Measurements from ENCODE around the gene SNX17. TPM values are rescaled to one million over a fixed set of nuclear protein-coding genes. Genes with fewer than 3 reads are reported as not detected.

Gene SNX17
- total and polyA plus RNA-seq, 2 of the 13 experiments (the other 11 are each of a cell fraction or from before 2014, with no cell fraction given): 75.0 to 109 TPM

DNA sequence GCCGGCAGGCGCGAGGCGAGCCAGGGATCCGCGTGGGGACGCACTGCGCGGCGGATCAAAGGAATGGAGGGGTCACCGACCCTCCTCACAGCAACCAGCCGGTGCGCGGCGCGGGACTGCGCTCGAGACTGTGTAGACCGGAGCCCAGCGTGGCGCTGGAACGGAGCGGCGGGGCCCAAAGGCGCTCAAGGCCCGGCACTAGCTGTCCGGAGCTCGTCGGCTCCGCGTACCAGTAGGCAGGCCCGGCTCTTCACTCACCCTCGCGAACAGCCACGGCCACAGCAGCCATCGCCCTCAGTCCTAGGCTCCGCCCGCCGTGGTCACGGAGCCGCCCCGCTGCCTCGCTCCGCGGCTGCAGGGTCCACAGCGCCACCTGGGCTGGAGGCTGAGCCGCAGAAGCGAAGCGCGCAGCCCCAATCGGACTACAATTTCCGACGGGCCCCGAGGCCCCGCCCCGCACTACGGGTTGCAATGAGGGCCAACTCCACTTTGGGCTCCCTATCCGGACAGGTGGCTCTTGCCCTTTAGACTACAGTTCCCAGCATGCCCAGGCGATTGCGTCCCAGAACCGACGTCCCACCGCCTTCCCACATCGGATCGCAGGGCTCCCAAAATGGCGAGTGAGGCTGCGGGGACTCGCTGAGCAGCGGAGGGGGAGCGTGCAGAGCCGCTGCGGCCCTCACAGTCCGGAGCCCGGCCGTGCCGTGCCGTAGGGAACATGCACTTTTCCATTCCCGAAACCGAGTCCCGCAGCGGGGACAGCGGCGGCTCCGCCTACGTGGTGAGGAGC, at the start of gene SNX17, which contains the start of gene EIF2B4 (continued):
- TF ChIP-seq ZNF552 (CRISPR knock-in tag; IDR thresholded peaks at IDR 0.05; ENCODE audit: borderline replicate concordance): 0 out of 2 replicates have a peak, but pooled peaks have one; percentile 11
- TF ChIP-seq ZNF44 (CRISPR knock-in tag; IDR thresholded peaks at IDR 0.05): peak; percentile 20
- no peak for TF ChIP-seq ZNF24 (IDR thresholded peaks at IDR 0.05)
- TF ChIP-seq, protein P1, sequence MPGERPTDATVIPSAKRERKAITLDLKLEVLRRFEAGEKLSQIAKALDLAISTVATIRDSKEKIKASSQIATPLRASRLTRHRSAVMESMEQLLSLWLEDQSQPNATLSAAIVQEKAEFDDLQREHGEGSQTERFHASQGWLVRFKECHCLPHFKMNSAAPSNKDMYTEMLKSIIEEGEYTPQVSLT (CRISPR knock-in tag; IDR thresholded peaks at IDR 0.05; ENCODE audit: borderline replicate concordance, low read depth): peak; percentile 38; the same call in 1 of the 2 replicates
- TF ChIP-seq HNF1A (IDR thresholded peaks at IDR 0.05; ENCODE audit: low read depth): peak; percentile 73
- TF ChIP-seq HNF1A (CRISPR knock-in tag; IDR thresholded peaks at IDR 0.05; ENCODE audit: borderline replicate concordance): peak; percentile 91
- peak; percentile 81; the same call in 1 of the 2 replicates for TF ChIP-seq MED13 (CRISPR knock-in tag; IDR thresholded peaks at IDR 0.05)
- TF ChIP-seq ZNF674 (CRISPR knock-in tag; IDR thresholded peaks at IDR 0.05; ENCODE audit: low read depth): 0 out of 2 replicates have a peak, but pooled peaks have one; percentile 76
- TF ChIP-seq, protein P2, sequence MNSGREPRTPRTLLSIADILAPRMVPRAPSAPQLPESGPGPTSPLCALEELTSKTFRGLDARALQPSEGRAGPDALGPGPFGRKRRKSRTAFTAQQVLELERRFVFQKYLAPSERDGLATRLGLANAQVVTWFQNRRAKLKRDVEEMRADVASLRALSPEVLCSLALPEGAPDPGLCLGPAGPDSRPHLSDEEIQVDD (CRISPR knock-in tag; IDR thresholded peaks at IDR 0.05; ENCODE audit: borderline replicate concordance): peak; percentile 87; the same call in 1 of the 2 replicates
- TF ChIP-seq, protein P3, sequence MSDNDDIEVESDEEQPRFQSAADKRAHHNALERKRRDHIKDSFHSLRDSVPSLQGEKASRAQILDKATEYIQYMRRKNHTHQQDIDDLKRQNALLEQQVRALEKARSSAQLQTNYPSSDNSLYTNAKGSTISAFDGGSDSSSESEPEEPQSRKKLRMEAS (IDR thresholded peaks at IDR 0.05): peak; percentile 90
- TF ChIP-seq, protein P4, sequence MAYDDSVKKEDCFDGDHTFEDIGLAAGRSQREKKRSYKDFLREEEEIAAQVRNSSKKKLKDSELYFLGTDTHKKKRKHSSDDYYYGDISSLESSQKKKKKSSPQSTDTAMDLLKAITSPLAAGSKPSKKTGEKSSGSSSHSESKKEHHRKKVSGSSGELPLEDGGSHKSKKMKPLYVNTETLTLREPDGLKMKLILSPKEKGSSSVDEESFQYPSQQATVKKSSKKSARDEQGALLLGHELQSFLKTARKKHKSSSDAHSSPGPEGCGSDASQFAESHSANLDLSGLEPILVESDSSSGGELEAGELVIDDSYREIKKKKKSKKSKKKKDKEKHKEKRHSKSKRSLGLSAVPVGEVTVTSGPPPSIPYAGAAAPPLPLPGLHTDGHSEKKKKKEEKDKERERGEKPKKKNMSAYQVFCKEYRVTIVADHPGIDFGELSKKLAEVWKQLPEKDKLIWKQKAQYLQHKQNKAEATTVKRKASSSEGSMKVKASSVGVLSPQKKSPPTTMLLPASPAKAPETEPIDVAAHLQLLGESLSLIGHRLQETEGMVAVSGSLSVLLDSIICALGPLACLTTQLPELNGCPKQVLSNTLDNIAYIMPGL (CRISPR knock-in tag; IDR thresholded peaks at IDR 0.05; ENCODE audit: borderline replicate concordance in 1 of 2, low read depth in 1 of 2): peak; percentile 99 to 100
- TF ChIP-seq ZNF564 (CRISPR knock-in tag; IDR thresholded peaks at IDR 0.05): peak; percentile 84
- peak; percentile 84 for TF ChIP-seq PAX8 (CRISPR knock-in tag; IDR thresholded peaks at IDR 0.05; ENCODE audit: borderline replicate concordance)
- TF ChIP-seq POLR2AphosphoS2 (IDR thresholded peaks at IDR 0.05; ENCODE audit: low read depth, low read length): no peak; the same call in 1 of the 2 replicates
- TF ChIP-seq HMGA1 (CRISPR knock-in tag; conservative IDR thresholded peaks at IDR 0.05): no peak
- peak; percentile 38; the same call in 1 of the 2 replicates for TF ChIP-seq HNF4G (IDR thresholded peaks at IDR 0.05; ENCODE audit: borderline replicate concordance, low read depth, low read length)
- peak; percentile 69 for TF ChIP-seq HNF4G (CRISPR knock-in tag; IDR thresholded peaks at IDR 0.05; ENCODE audit: borderline replicate concordance, low read depth)
- TF ChIP-seq ZNF18 (CRISPR knock-in tag; IDR thresholded peaks at IDR 0.05; ENCODE audit: insufficient replicate concordance): peak; percentile 16

All from HepG2 (cell line).